Right lobe of liver (tissue), 4 donors: ENCODE results near the gene TULP1.

ENCODE experiments used
- POLR2A ChIP-seq: fragments of 450-650 bp; IDR thresholded peaks from one replicate; pipeline ENCODE4 v1.6.1; 2017; ENCODE audit warnings: antibody characterized with exemption, mild to moderate bottlenecking
- TF ChIP-seq, protein P1 (sequence below), 4 donors: fragments of 200-600 bp in 3 of 4; fragments of 450-650 bp in 1 of 4; IDR thresholded peaks; one replicate each; pipeline versions ENCODE4 v1.5.1 to v1.8.0; 2016 to 2022; ENCODE audit warnings: antibody characterized with exemption in 4 of 4, mild to moderate bottlenecking in 2 of 4
- donor health status: DM: no; HTN: no; CAD: no.
- donor health status: DM: no; HTN: no; CAD: no.
- donor health status: DM: no; HTN: yes; CAD: no.

- TF ChIP-seq, protein P1, sequence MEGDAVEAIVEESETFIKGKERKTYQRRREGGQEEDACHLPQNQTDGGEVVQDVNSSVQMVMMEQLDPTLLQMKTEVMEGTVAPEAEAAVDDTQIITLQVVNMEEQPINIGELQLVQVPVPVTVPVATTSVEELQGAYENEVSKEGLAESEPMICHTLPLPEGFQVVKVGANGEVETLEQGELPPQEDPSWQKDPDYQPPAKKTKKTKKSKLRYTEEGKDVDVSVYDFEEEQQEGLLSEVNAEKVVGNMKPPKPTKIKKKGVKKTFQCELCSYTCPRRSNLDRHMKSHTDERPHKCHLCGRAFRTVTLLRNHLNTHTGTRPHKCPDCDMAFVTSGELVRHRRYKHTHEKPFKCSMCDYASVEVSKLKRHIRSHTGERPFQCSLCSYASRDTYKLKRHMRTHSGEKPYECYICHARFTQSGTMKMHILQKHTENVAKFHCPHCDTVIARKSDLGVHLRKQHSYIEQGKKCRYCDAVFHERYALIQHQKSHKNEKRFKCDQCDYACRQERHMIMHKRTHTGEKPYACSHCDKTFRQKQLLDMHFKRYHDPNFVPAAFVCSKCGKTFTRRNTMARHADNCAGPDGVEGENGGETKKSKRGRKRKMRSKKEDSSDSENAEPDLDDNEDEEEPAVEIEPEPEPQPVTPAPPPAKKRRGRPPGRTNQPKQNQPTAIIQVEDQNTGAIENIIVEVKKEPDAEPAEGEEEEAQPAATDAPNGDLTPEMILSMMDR (IDR thresholded peaks at IDR 0.05), result no peak
- TF ChIP-seq POLR2A, result no peak
Observed at GRCh38 chr6:35505999-35506412, 6.7 kb downstream of the TULP1 start.
